BE2C (cell line): ENCODE measurements around the gene PRDX6. TPM values are rescaled to one million over a fixed set of nuclear protein-coding genes. Genes with fewer than 3 reads are reported as not detected.
A peak's percentile ranks its signal among the peaks of the same experiment; 100 is the strongest.

Experiments used
- DNase-seq: peaks from one replicate; pipeline ENCODE4 v3.0.0-alpha.2; 2020
- H3K27me3 ChIP-seq: fragments of 250-450 bp; sonication (Bioruptor Pico); 2 replicates; pipeline ENCODE4 v1.5.1; 2020; ENCODE audit warnings: mild to moderate bottlenecking
- H3K36me3 ChIP-seq: fragments of 250-450 bp; sonication (Bioruptor Pico); 2 replicates; pipeline ENCODE4 v1.5.1; 2020; ENCODE audit warnings: mild to moderate bottlenecking
- H3K4me1 ChIP-seq: fragments of 250-450 bp; sonication (Bioruptor Pico); 2 replicates; pipeline ENCODE4 v1.5.1; 2020
- H3K4me3 ChIP-seq: 2 replicates; pipeline ENCODE4 v1.5.1; 2011; ENCODE audit warnings: low read depth, low read length
- H3K9me3 ChIP-seq: fragments of 250-450 bp; sonication (Bioruptor Pico); 2 replicates; pipeline ENCODE4 v1.5.1; 2020
- CTCF ChIP-seq: IDR thresholded peaks from 2 replicates; pipeline ENCODE4 v1.5.1; 2012; ENCODE audit warnings: mild to moderate bottlenecking, low read depth, low read length
- polyA plus RNA-seq: library from polyadenylated mRNA; unstranded; fragments of >200 nt; gene quantifications from one replicate; pipeline ENCODE4 v1.2.1, GENCODE V29; 2012; ENCODE audit warnings: low read depth, missing spikeins; ENCODE audit not compliant: insufficient read length, insufficient read depth

PRDX6 gene
- 75.3 TPM for polyA plus RNA-seq

DNA sequence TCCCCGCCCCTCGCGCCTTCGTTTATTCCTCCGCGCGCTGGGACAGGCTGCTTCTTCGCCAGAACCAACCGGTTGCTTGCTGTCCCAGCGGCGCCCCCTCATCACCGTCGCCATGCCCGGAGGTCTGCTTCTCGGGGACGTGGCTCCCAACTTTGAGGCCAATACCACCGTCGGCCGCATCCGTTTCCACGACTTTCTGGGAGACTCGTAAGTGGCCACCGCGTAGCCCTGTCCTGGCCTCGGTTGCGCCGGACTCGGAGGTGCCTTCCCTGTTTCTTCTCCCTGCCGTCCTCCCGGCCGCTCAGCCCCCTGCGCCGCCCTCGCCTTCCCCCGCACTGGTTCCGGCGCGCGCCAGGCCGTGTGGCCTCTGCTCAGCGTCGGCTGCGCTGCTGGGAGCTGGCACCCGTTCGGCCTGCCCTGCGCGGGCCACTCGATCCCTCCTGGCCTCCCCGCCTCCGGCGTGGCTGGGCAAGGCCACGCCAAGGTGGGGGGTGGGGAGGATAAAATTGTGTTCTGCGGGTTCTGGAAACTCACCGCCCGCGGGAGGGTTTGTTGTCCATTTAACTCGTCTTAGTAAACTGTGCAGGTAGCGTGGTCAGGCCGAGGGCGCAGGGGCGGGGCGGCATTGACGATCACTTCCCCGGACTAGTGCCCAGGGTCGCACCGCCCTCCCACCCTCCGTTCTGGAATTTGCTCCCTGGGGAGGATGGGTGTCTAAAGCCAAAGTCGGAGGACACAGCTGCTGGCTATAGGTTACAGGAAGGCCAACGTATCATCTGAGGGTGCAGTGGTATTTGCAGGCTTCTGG lies at the start of gene PRDX6:
TSS of gene PRDX6 (plus strand) at position 50 of the 808 bp plus-strand sequence. CDS start at position 113, 63 bp downstream.
- H3K4me3 ChIP-seq = peak within 1 kb of the TSS; percentile 89
- no peaks in the 10 kb centered on the region for H3K27me3 ChIP-seq
- peaks cover 25% of the 10 kb centered on the region for H3K36me3 ChIP-seq
- peaks cover 3% of the 10 kb centered on the region; the same call in 1 of the 2 replicates for H3K4me1 ChIP-seq
- no peak for DNase-seq
- no peaks in the 10 kb centered on the region for H3K9me3 ChIP-seq
- no peak for TF ChIP-seq CTCF

GRCh38 chr1:173429471-173430402 lies 47.4 kb upstream of the PRDX6 start:
- no peaks in the 10 kb centered on the region; the same call in 1 of the 2 replicates for H3K4me1 ChIP-seq
- H3K4me3 ChIP-seq = peak overlapping the region; percentile 36
- peak; percentile 46 for DNase-seq
- no peaks in the 10 kb centered on the region for H3K27me3 ChIP-seq
- TF ChIP-seq CTCF = peak; percentile 60
- no peaks in the 10 kb centered on the region for H3K36me3 ChIP-seq
- H3K9me3 ChIP-seq = no peaks in the 10 kb centered on the region

DNA sequence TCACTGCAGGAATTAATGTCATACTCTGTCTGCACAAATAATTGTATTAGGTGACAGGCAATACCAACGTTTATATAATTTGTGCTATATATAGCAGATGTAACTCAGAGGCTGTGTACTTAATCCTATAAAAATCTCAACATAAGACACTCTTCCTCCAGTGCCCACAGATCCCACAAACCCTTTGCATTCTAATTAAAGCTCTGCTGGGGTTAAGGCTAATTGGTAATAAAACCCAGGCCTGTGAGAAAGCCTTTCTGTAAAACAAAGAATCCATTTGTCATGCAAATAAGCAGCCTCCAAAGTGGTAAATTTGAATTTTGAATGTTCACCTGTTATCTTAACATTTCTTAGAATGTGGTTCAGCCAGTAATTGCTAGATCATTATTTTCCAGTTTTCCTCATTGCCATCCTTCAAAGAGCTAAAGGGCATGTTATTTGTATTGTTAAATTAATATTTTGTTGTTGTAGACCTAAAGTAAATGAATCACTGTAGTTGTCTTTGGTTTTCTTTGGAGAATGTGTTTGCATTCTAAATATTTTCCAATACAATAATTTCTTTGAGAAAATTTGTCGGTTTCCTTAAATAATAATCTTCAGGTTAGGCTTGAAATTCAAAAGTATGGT lies 46.3 kb upstream of the PRDX6 start:
- Histone ChIP-seq H3K4me3 (no peak overlapping the region), H3K4me1 (no peaks in the 10 kb centered on the region; the same call in 1 of the 2 replicates), H3K27me3 (no peaks in the 10 kb centered on the region), H3K9me3 (no peaks in the 10 kb centered on the region), H3K36me3 (no peaks in the 10 kb centered on the region)
- no peak for TF ChIP-seq CTCF
- no peak for DNase-seq

GRCh38 chr1:173431304-173432045 lies 45.7 kb upstream of the PRDX6 start:
- H3K27me3 ChIP-seq = no peaks in the 10 kb centered on the region
- no peak overlapping the region for H3K4me3 ChIP-seq
- no peaks in the 10 kb centered on the region for H3K9me3 ChIP-seq
- no peaks in the 10 kb centered on the region; the same call in 1 of the 2 replicates for H3K4me1 ChIP-seq
- peak; percentile 98 for TF ChIP-seq CTCF
- DNase-seq = peak; percentile 88
- H3K36me3 ChIP-seq = no peaks in the 10 kb centered on the region

DNA sequence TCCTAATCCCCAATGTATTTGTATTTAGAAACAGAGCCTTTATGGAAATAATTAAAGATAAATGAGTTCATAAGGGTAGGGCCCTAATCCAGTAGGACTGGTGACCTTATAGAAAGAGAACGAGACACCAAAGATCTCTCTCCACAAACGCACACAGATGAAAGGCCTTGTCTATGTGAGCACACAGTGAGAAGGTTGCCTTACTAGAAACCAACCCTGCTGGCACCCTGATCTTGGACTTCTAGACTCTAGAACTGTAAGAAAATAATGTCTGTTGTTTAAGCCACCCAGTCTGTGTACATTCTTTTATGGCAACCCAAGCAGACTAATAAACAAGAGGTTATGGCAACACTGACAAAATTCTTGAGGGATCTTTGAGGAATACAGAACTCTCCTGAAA lies 44.8 kb upstream of the PRDX6 start:
- TF ChIP-seq CTCF = no peak
- H3K9me3 ChIP-seq = no peaks in the 10 kb centered on the region

More for the DNA sequence above, 44.8 kb upstream of the PRDX6 start:
- Histone ChIP-seq H3K36me3 (no peaks in the 10 kb centered on the region), H3K27me3 (no peaks in the 10 kb centered on the region), H3K4me3 (no peak overlapping the region), H3K4me1 (no peaks in the 10 kb centered on the region; the same call in 1 of the 2 replicates)
- no peak for DNase-seq
